Mesendoderm (in vitro differentiated cells): ENCODE results near the gene MRPS5.

Experiments used
- DNase-seq: peaks from one replicate; pipeline ENCODE4 v3.0.0; 2013
- H2AK5ac ChIP-seq: 2 replicates; pipeline ENCODE4 v1.6.1; 2013; ENCODE audit warnings: low read length, inconsistent platforms
- H2BK120ac ChIP-seq: 2 replicates; pipeline ENCODE4 v1.6.1; 2013; ENCODE audit warnings: low read depth, mild to moderate bottlenecking, low read length, moderate library complexity, mixed read lengths
- H2BK15ac ChIP-seq: replicated peaks from 2 replicates; pipeline ENCODE4 v1.6.1; 2013; ENCODE audit warnings: low read depth, mild to moderate bottlenecking, moderate library complexity
- H2BK5ac ChIP-seq: 2 replicates; pipeline ENCODE4 v1.6.1; 2013; ENCODE audit warnings: low read length, inconsistent platforms
- H3K18ac ChIP-seq: 2 replicates; pipeline ENCODE4 v1.6.1; 2013; ENCODE audit warnings: mild to moderate bottlenecking, low read length, mixed read lengths
- H3K23ac ChIP-seq: one replicate; pipeline ENCODE4 v1.6.1; 2013; ENCODE audit warnings: low read length
- H3K27ac ChIP-seq: 2 replicates; pipeline ENCODE4 v1.5.1; 2013; ENCODE audit warnings: low read depth, mild to moderate bottlenecking, inconsistent platforms, low read length, moderate library complexity
- H3K27me3 ChIP-seq: 2 replicates; pipeline ENCODE4 v1.6.1; 2013; ENCODE audit warnings: low read length, control low read depth, mild to moderate bottlenecking, inconsistent platforms; ENCODE audit not compliant: insufficient read depth, poor library complexity
- H3K36me3 ChIP-seq: 2 replicates; pipeline ENCODE4 v1.6.1; 2013; ENCODE audit warnings: low read length, inconsistent platforms; ENCODE audit not compliant: control insufficient read depth, insufficient read depth
- H3K4ac ChIP-seq: one replicate; pipeline ENCODE4 v1.6.1; 2013; ENCODE audit warnings: low read depth, mild to moderate bottlenecking, low read length, moderate library complexity
- H3K4me1 ChIP-seq: 2 replicates; pipeline ENCODE4 v1.6.1; 2013; ENCODE audit warnings: low read depth, low read length, inconsistent platforms; ENCODE audit not compliant: control insufficient read depth
- H3K4me2 ChIP-seq: 2 replicates; pipeline ENCODE4 v1.6.1; 2013; ENCODE audit warnings: low read length
- H3K4me3 ChIP-seq: 2 replicates; pipeline ENCODE4 v1.5.1; 2013; ENCODE audit warnings: mild to moderate bottlenecking, low read length
- H3K56ac ChIP-seq: one replicate; pipeline ENCODE4 v1.6.1; 2013; ENCODE audit warnings: low read length
- H3K79me1 ChIP-seq: 2 replicates; pipeline ENCODE4 v1.6.1; 2013; ENCODE audit warnings: low read length, inconsistent platforms
- H3K79me2 ChIP-seq: 2 replicates; pipeline ENCODE4 v1.6.1; 2013; ENCODE audit warnings: mild to moderate bottlenecking, low read length; ENCODE audit not compliant: control insufficient read depth, insufficient read depth
- H3K9ac ChIP-seq: 2 replicates; pipeline ENCODE4 v1.6.1; 2013; ENCODE audit warnings: low read length, inconsistent platforms
- H4K5ac ChIP-seq: one replicate; pipeline ENCODE4 v1.6.1; 2013; ENCODE audit warnings: low read length
- H4K8ac ChIP-seq: one replicate; pipeline ENCODE4 v1.6.1; 2013; ENCODE audit warnings: low read depth, mild to moderate bottlenecking, control low read depth, low read length, moderate library complexity
- WGBS: extraction: QIAGEN DNeasy Blood & Tissue Kit; methylation state at CpG from one replicate; pipeline ENCODE4 v1.1.7; 2013; ENCODE audit warnings: low lambda C conversion rate, missing lambda C conversion rate; ENCODE audit not compliant: insufficient coverage; ENCODE audit errors: extremely low coverage; 5-methylcytosine and 5-hydroxymethylcytosine counted together

The MRPS5 gene

DNA sequence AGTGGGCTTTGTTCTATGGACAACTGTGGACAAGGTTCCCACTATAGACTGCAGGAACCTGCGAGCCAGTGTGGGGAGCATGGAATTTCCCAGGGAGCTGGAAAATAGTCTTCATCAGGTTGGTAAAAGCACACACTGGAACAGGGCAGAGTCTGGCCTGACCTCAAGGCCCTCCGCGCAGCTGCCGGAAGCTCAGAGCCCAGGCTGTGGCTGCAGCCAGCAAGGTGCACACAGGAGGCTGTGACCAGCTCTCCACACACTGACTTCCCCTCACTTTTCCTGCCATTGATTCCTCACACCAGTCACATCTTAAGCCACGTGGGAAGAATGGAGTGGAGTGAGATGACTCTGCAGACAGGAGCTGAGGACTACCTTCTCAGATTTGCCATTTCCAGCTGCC, 77.0 kb downstream of the MRPS5 start:
- WGBS, result no CpG with 5 or more reads among the region's 5 CpGs
- no peak overlapping the region for H3K23ac ChIP-seq
- no peak overlapping the region for H3K4me3 ChIP-seq
- H3K56ac ChIP-seq, result no peak overlapping the region
- no peak overlapping the region for H3K9ac ChIP-seq
- H2AK5ac ChIP-seq, result no peak overlapping the region
- no peak overlapping the region for H3K27ac ChIP-seq
- no peaks in the 10 kb centered on the region for H3K36me3 ChIP-seq
- H4K5ac ChIP-seq, result no peak overlapping the region
- H3K79me1 ChIP-seq, result no peaks in the 10 kb centered on the region
- no peaks in the 10 kb centered on the region for H3K4me1 ChIP-seq
- DNase-seq, result no peak
- no peaks in the 10 kb centered on the region for H3K27me3 ChIP-seq
- H3K79me2 ChIP-seq, result no peaks in the 10 kb centered on the region
- H3K4me2 ChIP-seq, result no peak overlapping the region
- no peak overlapping the region for H2BK5ac ChIP-seq
- H3K4ac ChIP-seq, result no peak overlapping the region
- H4K8ac ChIP-seq, result no peak overlapping the region
- no peak overlapping the region for H2BK15ac ChIP-seq
- H3K18ac ChIP-seq, result no peak overlapping the region
- no peak overlapping the region for H2BK120ac ChIP-seq

- Histone ChIP-seq H3K79me1 (no peaks in the 10 kb centered on the region), H3K36me3 (no peaks in the 10 kb centered on the region), H2BK120ac (no peak overlapping the region), H3K18ac (no peak overlapping the region), H4K8ac (no peak overlapping the region), H3K27me3 (no peaks in the 10 kb centered on the region), H3K4me2 (no peak overlapping the region), H3K9ac (no peak overlapping the region), H3K27ac (no peak overlapping the region), H2AK5ac (no peak overlapping the region), H3K23ac (no peak overlapping the region), H3K56ac (no peak overlapping the region), H2BK5ac (no peak overlapping the region), H3K79me2 (no peaks in the 10 kb centered on the region), H2BK15ac (no peak overlapping the region), H4K5ac (no peak overlapping the region), H3K4me1 (no peaks in the 10 kb centered on the region), H3K4ac (no peak overlapping the region), H3K4me3 (no peak overlapping the region)
- no CpG with 5 or more reads among the region's 17 CpGs for WGBS
- DNase-seq, result peak; percentile 33
Observed at GRCh38 chr2:95043300-95044093, 78.1 kb downstream of the MRPS5 start.

DNA sequence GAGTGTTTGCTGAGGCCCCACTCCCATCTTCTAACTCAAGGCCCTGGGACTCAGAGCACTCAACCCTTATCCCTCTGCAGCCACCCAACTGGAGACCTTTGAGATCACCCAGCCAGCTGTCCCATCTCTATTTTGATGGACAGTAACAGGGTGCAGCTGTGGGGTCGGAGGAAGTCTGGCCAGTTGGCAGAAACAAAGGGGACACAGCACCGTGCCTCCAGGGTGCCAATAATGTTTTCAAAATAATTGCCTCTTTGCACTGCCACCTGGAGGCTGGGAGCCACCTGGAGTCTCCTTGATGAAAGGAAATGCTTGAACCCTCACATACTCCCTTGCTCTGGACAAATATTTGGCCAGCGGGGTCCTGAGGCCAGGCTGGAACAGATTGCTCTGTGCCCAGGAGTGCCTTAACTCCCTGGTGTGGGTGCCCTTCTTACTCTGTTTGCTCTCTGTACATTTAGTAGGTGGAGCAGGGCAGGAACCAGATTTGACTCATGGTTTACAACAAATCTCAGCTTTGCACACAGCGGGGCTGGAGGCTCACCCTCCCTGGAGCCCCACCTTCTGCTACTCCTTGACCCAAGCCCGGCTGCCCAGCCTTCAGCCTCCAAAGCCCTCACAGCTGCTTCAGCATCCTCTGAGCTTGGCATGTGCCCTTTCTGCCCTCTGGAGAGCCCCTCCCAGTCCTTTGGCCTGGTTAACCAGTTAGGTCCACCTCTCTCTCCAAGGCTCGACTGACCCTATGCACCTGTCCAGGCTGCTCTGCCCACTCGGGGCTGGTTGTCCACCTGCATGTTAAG, 78.9 kb downstream of the MRPS5 start:
- Histone ChIP-seq H3K18ac (no peak overlapping the region), H2BK120ac (no peak overlapping the region), H3K79me1 (no peaks in the 10 kb centered on the region), H3K4ac (no peak overlapping the region), H3K79me2 (no peaks in the 10 kb centered on the region), H3K4me1 (no peaks in the 10 kb centered on the region), H2BK5ac (no peak overlapping the region), H3K23ac (no peak overlapping the region), H3K4me3 (no peak overlapping the region), H3K27me3 (no peaks in the 10 kb centered on the region), H3K9ac (no peak overlapping the region), H3K36me3 (no peaks in the 10 kb centered on the region), H2BK15ac (no peak overlapping the region), H2AK5ac (no peak overlapping the region), H3K4me2 (no peak overlapping the region), H4K5ac (no peak overlapping the region), H4K8ac (no peak overlapping the region), H3K56ac (no peak overlapping the region), H3K27ac (no peak overlapping the region)
- no CpG with 5 or more reads among the region's 7 CpGs for WGBS
- no peak for DNase-seq

DNA sequence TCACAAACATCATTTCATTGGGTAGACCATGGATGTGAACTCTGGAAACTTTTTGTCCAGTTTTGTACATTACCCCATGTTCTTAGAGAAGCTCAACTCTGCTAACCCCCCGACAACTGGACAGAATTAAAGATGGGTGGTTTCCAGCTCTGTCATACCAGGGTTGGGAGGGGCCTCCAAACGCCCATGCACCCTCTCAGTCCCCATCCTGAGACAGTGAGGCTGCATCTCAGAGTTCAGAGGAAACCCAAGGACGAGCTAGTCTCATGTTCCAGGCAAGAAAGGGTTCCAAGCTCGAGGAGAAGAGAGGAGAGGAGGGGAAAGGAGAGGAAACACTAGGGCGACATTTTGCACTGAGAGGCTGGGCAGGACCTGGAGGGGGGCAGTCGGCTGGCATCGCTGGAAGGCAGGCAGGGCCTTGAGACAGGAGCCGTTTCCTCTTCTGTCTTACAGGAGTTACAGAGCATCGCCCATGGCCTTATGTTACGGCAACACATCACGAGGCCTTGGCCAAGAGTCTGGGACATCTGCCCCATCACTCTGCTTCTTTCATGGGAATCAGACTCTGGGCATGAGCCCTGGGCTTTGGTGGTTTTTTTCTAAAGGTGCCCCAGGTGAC, 79.7 kb downstream of the MRPS5 start:
- no peak overlapping the region for H3K4me3 ChIP-seq
- no peak overlapping the region for H2BK120ac ChIP-seq
- H2BK15ac ChIP-seq, result no peak overlapping the region
- no CpG with 5 or more reads among the region's 11 CpGs for WGBS
- H4K8ac ChIP-seq, result no peak overlapping the region
- no peak overlapping the region for H3K27ac ChIP-seq
- H3K4ac ChIP-seq, result no peak overlapping the region
- H3K23ac ChIP-seq, result no peak overlapping the region
- no peak overlapping the region for H4K5ac ChIP-seq
- no peaks in the 10 kb centered on the region for H3K27me3 ChIP-seq
- no peak for DNase-seq
- H3K18ac ChIP-seq, result no peak overlapping the region
- H3K9ac ChIP-seq, result no peak overlapping the region
- no peaks in the 10 kb centered on the region for H3K79me2 ChIP-seq
- no peak overlapping the region for H2AK5ac ChIP-seq
- H3K79me1 ChIP-seq, result no peaks in the 10 kb centered on the region
- H3K36me3 ChIP-seq, result no peaks in the 10 kb centered on the region
- no peak overlapping the region for H3K56ac ChIP-seq
- H2BK5ac ChIP-seq, result no peak overlapping the region
- H3K4me1 ChIP-seq, result no peaks in the 10 kb centered on the region
- H3K4me2 ChIP-seq, result no peak overlapping the region

GRCh38 chr2:95041060-95041823, 80.4 kb downstream of the MRPS5 start:
- H3K4me1 ChIP-seq, result no peaks in the 10 kb centered on the region
- H4K5ac ChIP-seq, result no peak overlapping the region
- H3K36me3 ChIP-seq, result no peaks in the 10 kb centered on the region
- no peak overlapping the region for H3K23ac ChIP-seq
- H3K27ac ChIP-seq, result no peak overlapping the region
- H3K56ac ChIP-seq, result no peak overlapping the region
- H3K79me2 ChIP-seq, result no peaks in the 10 kb centered on the region
- no peak overlapping the region for H4K8ac ChIP-seq
- H3K27me3 ChIP-seq, result no peaks in the 10 kb centered on the region
- H3K9ac ChIP-seq, result no peak overlapping the region
- H3K18ac ChIP-seq, result no peak overlapping the region
- no peak overlapping the region for H3K4me2 ChIP-seq
- no peak overlapping the region for H2AK5ac ChIP-seq
- H3K79me1 ChIP-seq, result no peaks in the 10 kb centered on the region
- H2BK15ac ChIP-seq, result no peak overlapping the region
- no peak overlapping the region for H2BK120ac ChIP-seq
- no peak overlapping the region for H2BK5ac ChIP-seq
- no peak overlapping the region for H3K4me3 ChIP-seq
- no peak overlapping the region for H3K4ac ChIP-seq
- no CpG with 5 or more reads among the region's 10 CpGs for WGBS
- no peak for DNase-seq
